RKO (cell line): ENCODE results near the gene AVEN.
"Not testable (repeated sequence)": the region's sequence is repeated elsewhere in the genome, so short reads cannot be mapped to it uniquely, and the experiment has no call there.

ENCODE experiments used
- DNase-seq: peaks from one replicate; pipeline ENCODE4 v3.0.0-alpha.2; 2016; ENCODE audit warnings: low spot score

AVEN gene

GRCh38 chr15:34043391-34043790, 4.4 kb upstream of the AVEN start:
- DNase-seq = no peak

DNA sequence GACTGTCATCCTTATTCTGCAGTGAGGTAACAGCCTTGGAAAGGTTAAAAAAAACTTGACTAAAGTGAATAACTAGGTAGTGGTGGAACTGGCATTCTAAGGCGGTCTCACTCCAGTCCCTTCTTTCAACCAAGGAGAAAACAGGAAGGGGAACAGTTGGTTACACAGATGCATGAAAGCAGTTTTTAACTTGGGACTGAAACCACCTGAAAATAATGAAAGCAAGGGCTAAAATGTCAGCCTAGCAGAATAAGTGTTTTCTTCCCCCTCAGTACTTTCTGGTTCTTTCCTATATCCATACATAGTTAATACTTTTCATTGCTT, 748 bp upstream of the AVEN start:
- no peak for DNase-seq

GRCh38 chr15:34038023-34038870, 757 bp downstream of the AVEN start:
- DNase-seq = peak; percentile 84

GRCh38 chr15:34031987-34032760, 6.8 kb downstream of the AVEN start:
- DNase-seq = no peak

- no peak for DNase-seq
Observed at GRCh38 chr15:34027606-34028005, 11.4 kb downstream of the AVEN start.

- DNase-seq = no peak
Observed at GRCh38 chr15:34025252-34025651, 13.8 kb downstream of the AVEN start.

DNA sequence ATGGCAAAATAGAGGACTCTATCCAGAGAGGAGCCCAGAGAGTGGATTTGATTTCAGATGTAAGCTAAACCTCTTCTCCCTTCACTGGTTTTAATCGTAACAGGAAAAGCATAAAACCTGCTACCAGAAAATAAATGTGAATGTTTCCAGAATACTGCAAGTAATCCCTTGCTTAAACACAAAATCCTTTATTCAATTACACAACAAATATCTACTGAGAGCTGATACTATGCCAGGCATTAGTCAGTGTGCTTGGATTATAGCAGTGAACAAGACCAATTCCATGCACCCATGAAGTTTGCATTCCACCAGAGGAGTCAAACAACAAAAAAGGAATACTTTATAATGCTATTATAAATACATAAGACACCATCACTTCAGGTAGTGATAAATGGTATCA, 15.1 kb downstream of the AVEN start:
- no peak for DNase-seq

DNA sequence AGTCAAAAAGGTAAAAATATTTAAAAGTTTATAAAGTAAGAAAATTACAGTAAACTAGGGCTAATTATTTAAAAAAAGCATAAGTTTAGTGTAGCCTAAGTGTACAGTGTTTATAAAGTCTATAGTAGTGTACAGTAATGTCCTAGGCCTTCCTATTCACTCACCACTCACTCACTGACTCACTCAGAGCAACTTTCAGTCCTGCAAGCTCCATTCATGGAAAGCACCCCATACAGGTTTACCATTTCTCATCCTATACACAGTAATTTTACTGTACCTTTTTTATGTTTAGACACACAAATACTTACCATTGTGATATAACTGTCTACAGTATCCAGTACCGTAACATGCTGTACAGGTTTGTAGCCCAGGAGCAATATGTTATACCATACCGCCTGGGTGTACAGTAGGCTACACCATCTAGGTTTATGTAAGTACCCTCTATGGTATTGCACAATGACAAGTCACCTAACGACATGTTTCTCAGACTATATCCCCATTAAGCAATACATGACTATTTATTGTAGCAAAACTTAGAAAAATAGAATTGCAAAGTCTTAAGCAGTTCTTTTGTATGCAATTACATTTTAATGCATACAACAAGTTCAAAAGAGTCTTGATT, 19.5 kb downstream of the AVEN start:
- no peak for DNase-seq

GRCh38 chr15:34018738-34019137, 20.3 kb downstream of the AVEN start:
- not testable (repeated sequence) for DNase-seq

- no peak for DNase-seq
Observed at GRCh38 chr15:34018021-34018645, 20.9 kb downstream of the AVEN start.

DNA sequence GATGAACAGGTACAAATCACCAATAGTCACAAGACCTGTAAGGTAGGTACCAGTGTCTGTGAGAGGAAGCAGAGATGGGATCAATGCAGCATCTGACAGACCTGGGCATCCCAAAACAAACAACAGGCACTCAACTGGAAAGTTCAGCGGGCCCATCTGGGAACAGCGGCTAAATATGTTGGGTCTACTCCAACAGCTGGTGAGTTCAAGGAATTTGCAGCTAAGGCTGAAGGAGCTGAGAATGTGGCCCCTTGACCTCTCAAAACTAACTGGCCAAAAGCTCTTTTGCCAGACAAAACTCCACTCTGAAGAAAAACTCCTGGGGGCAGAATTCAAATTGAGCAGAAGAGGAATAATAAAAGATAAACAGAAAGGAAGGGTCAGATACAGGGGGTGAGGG, 24.4 kb downstream of the AVEN start:
- no peak for DNase-seq

- DNase-seq = no peak
Observed at GRCh38 chr15:34013746-34014145, 25.3 kb downstream of the AVEN start.

GRCh38 chr15:34012461-34013028, 26.5 kb downstream of the AVEN start:
- DNase-seq = no peak

DNA sequence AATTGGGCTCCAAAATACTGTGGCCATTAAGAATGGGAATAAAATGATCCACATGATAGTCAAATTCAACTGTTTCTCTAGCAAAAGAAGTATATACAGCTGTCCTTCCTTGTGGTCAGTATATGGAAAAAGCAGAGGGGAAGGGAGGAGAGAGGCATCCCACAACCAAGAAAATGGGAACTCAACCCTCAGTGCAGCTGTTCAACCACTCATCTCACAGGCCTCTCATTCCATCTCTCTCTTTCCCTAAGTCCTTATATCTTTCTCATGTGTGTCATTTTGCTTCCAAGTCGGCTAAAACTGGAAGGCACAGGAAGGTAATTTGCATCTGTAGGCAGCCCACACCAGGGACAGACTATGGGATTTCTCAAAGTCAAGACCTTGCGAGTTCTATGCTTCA, 27.5 kb downstream of the AVEN start:
- no peak for DNase-seq

- DNase-seq = no peak
Observed at GRCh38 chr15:34010921-34011320, 28.1 kb downstream of the AVEN start.

GRCh38 chr15:34009656-34010055, 29.3 kb downstream of the AVEN start:
- DNase-seq = no peak

DNA sequence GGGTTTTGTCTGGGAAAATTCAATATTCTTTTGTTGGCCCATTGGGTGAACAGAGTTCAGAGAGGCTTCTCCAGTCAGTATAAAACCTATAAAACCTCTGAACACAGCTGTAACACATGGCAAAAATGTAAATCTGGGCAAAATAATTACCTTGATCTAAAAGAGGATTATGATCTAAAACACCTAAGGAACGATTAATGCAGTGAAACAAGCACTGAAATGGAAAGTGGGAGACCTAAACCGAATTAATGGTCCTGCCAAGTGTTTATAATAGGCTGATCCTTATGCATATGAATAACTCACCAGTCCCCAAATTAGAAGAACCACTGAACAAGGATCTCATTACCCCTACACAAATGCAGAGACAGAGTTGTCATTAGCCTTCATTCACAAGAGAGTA, 32.6 kb downstream of the AVEN start:
- DNase-seq = no peak

- DNase-seq = no peak
Observed at GRCh38 chr15:34001536-34001935, 37.5 kb downstream of the AVEN start.

- not testable (repeated sequence) for DNase-seq
Observed at GRCh38 chr15:33995666-33996065, 43.3 kb downstream of the AVEN start.

- peak; percentile 56 for DNase-seq
Observed at GRCh38 chr15:33994005-33994615, 44.9 kb downstream of the AVEN start.

- no peak for DNase-seq
Observed at GRCh38 chr15:33988384-33988783, 50.6 kb downstream of the AVEN start.

GRCh38 chr15:33987444-33987843, 51.6 kb downstream of the AVEN start:
- no peak for DNase-seq
